PFSK-1 (cell line): Measurements from ENCODE around the gene HDGFL2.

Source experiments
- REST ChIP-seq, 2 experiments: IDR thresholded peaks; 2 replicates each; pipeline versions ENCODE4 v1.6.1 to v1.8.0; 2011 to 2012; ENCODE audit warnings: low read depth in 2 of 2, low read length in 2 of 2, control low read depth in 1 of 2, inconsistent platforms in 1 of 2, mild to moderate bottlenecking in 1 of 2, moderate library complexity in 1 of 2; ENCODE audit not compliant: insufficient read depth in 1 of 2
- SIN3A ChIP-seq: IDR thresholded peaks from 2 replicates; pipeline ENCODE4 v1.6.1; 2012; ENCODE audit warnings: mild to moderate bottlenecking, low read length, moderate library complexity, borderline replicate concordance; ENCODE audit not compliant: insufficient read depth

GRCh38 chr19:4543842-4544647 lies 71.9 kb downstream of the HDGFL2 start:
- TF ChIP-seq REST (IDR thresholded peaks at IDR 0.05; ENCODE audit: insufficient read depth in 1 of 2, low read depth in 2 of 2, low read length in 2 of 2) (no peak), SIN3A (no peak)
